Cardiac fibroblast (primary cell): ENCODE data around the gene CEP44.
"Not testable (repeated sequence)": the region's sequence is repeated elsewhere in the genome, so short reads cannot be mapped to it uniquely, and the experiment has no call there.

Source experiments
- DNase-seq, 2 donors: peaks; one replicate each; pipeline versions ENCODE4 v3.0.0 to v3.0.0-alpha.2; 2010; ENCODE audit warnings: low read depth in 2 of 2
- H3K4me3 ChIP-seq, 2 donors: replicated peaks in 1 of 2; 1 replicate in 1 of 2; 2 replicates in 1 of 2; pipeline ENCODE4 v1.5.1; 2011; ENCODE audit warnings: low read depth in 2 of 2, low read length in 2 of 2, mild to moderate bottlenecking in 2 of 2, moderate library complexity in 1 of 2
- TF ChIP-seq, protein P1 (sequence below): IDR thresholded peaks from one replicate; pipeline ENCODE4 v1.5.1; 2011; ENCODE audit warnings: low read depth, mild to moderate bottlenecking, low read length, inconsistent platforms

Gene CEP44

DNA sequence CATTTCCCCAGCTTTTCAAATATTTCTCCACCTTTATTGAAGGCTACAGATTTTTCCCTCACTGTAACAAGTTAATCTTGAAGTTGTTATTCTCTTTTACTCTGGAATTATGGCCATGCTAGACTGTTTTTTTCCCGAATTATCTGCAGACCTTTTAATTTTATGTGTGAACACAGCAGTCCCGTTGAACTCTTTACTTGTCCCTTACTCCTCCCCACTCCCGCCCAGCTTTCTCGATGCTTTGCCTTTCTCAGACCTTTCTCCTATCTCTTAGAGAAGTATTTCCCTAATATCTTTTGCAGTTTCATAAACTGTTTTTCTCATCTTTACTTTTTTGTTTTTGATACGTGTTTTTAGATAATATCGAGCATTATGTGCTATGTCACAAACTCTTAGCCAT lies 776 bp downstream of the CEP44 start:
- H3K4me3 ChIP-seq, result peak overlapping the region; percentile 85 to 91
- DNase-seq, result no peak
- TF ChIP-seq, protein P1, sequence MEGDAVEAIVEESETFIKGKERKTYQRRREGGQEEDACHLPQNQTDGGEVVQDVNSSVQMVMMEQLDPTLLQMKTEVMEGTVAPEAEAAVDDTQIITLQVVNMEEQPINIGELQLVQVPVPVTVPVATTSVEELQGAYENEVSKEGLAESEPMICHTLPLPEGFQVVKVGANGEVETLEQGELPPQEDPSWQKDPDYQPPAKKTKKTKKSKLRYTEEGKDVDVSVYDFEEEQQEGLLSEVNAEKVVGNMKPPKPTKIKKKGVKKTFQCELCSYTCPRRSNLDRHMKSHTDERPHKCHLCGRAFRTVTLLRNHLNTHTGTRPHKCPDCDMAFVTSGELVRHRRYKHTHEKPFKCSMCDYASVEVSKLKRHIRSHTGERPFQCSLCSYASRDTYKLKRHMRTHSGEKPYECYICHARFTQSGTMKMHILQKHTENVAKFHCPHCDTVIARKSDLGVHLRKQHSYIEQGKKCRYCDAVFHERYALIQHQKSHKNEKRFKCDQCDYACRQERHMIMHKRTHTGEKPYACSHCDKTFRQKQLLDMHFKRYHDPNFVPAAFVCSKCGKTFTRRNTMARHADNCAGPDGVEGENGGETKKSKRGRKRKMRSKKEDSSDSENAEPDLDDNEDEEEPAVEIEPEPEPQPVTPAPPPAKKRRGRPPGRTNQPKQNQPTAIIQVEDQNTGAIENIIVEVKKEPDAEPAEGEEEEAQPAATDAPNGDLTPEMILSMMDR, result no peak

DNA sequence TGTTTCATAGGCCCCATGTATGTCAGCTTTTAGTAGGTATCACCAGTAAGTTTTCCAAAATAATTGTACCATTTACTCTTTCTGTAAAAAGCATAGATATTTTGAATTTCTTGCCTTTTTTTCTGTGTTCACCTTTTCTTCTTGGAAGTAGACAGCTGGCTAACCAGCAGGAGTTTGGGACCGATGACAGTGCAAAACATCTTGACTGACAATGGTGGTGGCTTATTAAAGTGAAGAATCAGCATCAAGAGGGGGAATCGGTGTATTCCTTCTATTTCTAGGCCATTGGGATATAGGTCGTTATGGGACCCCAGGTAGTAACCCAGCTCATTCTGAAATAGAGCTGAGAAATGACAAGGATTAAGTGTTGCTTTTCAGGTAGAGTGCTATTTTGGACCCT lies 3.2 kb downstream of the CEP44 start:
- TF ChIP-seq, protein P1, result no peak
- DNase-seq, result no peak

GRCh38 chr4:174292473-174292872 lies 8.8 kb downstream of the CEP44 start:
- no peak overlapping the region for H3K4me3 ChIP-seq
- TF ChIP-seq, protein P1, result no peak
- DNase-seq, result no peak

More for the DNA sequence above, 3.2 kb downstream of the CEP44 start:
- no peak overlapping the region for H3K4me3 ChIP-seq

DNA sequence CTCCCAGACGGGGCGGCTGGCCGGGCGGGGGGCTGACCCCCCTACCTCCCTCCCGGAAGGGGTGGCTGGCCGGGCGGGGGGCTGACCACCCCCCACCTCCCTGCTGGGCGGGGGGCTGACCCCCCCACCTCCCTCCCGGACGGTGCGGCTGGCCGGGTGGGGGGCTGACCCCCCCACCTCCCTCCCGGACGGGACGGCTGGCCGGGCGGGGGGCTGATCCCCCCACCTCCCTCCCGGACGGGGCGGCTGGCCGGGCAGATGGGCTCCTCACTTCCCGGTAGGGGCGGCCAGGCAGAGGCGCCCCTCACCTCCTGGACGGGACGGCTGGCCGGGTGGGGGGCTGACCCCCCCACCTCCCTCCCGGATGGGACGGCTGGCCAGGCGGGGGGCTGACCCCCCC lies 10.9 kb downstream of the CEP44 start:
- not testable (repeated sequence) for H3K4me3 ChIP-seq, DNase-seq

DNA sequence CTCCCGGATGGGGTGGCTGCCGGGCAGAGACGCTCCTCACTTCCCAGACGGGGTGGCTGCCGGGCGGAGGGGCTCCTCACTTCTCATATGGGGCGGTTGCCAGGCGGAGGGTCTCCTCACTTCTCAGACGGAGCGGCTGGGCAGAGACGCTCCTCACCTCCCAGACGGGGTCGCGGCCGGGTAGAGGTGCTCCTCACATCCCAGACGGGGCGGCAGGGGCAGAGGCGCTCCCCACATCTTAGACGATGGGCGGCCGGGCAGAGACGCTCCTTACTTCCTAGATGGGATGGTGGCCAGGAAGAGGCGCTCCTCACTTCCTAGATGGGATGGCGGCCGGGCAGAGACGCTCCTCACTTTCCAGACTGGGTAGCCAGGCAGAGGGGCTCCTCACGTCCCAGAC lies 11.4 kb downstream of the CEP44 start:
- not testable (repeated sequence) for H3K4me3 ChIP-seq, DNase-seq

GRCh38 chr4:174303687-174304086 lies 20.0 kb downstream of the CEP44 start:
- TF ChIP-seq, protein P1, result no peak
- no peak for DNase-seq
- no peak overlapping the region for H3K4me3 ChIP-seq

- TF ChIP-seq, protein P1, result no peak
- no peak overlapping the region for H3K4me3 ChIP-seq
- no peak for DNase-seq
These were observed 21.0 kb downstream of the CEP44 start for GRCh38 chr4:174304664-174305063.

DNA sequence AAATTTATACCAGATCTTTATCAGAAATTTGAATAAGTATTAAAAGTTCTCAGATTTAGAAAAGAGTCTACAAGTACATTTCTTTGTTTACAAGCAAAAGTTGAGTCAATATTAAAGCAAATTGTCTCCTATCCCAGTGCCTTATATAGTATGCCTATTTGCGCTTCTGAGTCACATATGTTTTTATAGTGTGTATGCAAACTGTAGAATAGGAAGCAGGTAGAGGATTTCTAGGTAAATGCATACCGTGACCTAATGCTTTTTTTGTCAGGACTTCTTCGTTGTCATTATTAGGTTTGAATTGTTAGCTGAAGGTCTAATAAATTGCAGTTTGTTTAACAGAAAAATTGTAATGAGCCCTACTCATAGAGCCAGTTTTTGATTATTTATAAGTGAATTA lies 22.2 kb downstream of the CEP44 start:
- TF ChIP-seq, protein P1, result no peak
- DNase-seq, result no peak
- no peak overlapping the region for H3K4me3 ChIP-seq
